HG03442 (cell line): Measurements from ENCODE around the gene SIRPB1.
"Not testable (repeated sequence)": the region's sequence is repeated elsewhere in the genome, so short reads cannot be mapped to it uniquely, and the experiment has no call there.

Source experiments
- ATAC-seq: cut with Tn5 transposase; IDR thresholded peaks from one replicate; pipeline ENCODE4 v1.9.1; 2021; ENCODE audit warnings: mild to moderate bottlenecking, moderate library complexity; ENCODE audit not compliant: unreplicated experiment

Gene SIRPB1

GRCh38 chr20:1600736-1601135, 19.1 kb downstream of the SIRPB1 start:
- ATAC-seq = no peak

- no peak for ATAC-seq
These were observed 24.5 kb downstream of the SIRPB1 start for GRCh38 chr20:1595333-1595732.

GRCh38 chr20:1588533-1589460, 31.0 kb downstream of the SIRPB1 start:
- no peak for ATAC-seq

GRCh38 chr20:1587781-1588532, 31.9 kb downstream of the SIRPB1 start:
- no peak for ATAC-seq

- ATAC-seq = no peak
These were observed 40.3 kb downstream of the SIRPB1 start for GRCh38 chr20:1579488-1579887.

- no peak for ATAC-seq
These were observed 41.9 kb downstream of the SIRPB1 start for GRCh38 chr20:1577906-1578305.

- ATAC-seq = not testable (repeated sequence)
These were observed 42.5 kb downstream of the SIRPB1 start for GRCh38 chr20:1577313-1577712.

GRCh38 chr20:1576641-1577040, 43.2 kb downstream of the SIRPB1 start:
- ATAC-seq = no peak

- ATAC-seq = not testable (repeated sequence)
These were observed 43.8 kb downstream of the SIRPB1 start for GRCh38 chr20:1576003-1576402.

- ATAC-seq = not testable (repeated sequence)
These were observed 48.2 kb downstream of the SIRPB1 start for GRCh38 chr20:1571583-1571982.
